A172 (cell line): Measurements from ENCODE around the gene AMT. TPM values are rescaled to one million over a fixed set of nuclear protein-coding genes. Genes with fewer than 3 reads are reported as not detected.

ENCODE experiments used
- DNase-seq: peaks from one replicate; pipeline ENCODE4 v3.0.0-alpha.2; 2015; ENCODE audit warnings: low spot score
- total RNA-seq: library from RNA; depleted of rRNA; stranded (reverse); fragments of >200 nt; shearing (Covaris generic); gene quantifications from 2 replicates; pipeline ENCODE4 v1.2.3, GENCODE V29; 2014; rRNA removed

The AMT gene
- total RNA-seq, result 0.93 and 1.8 TPM in 2 replicates

DNA sequence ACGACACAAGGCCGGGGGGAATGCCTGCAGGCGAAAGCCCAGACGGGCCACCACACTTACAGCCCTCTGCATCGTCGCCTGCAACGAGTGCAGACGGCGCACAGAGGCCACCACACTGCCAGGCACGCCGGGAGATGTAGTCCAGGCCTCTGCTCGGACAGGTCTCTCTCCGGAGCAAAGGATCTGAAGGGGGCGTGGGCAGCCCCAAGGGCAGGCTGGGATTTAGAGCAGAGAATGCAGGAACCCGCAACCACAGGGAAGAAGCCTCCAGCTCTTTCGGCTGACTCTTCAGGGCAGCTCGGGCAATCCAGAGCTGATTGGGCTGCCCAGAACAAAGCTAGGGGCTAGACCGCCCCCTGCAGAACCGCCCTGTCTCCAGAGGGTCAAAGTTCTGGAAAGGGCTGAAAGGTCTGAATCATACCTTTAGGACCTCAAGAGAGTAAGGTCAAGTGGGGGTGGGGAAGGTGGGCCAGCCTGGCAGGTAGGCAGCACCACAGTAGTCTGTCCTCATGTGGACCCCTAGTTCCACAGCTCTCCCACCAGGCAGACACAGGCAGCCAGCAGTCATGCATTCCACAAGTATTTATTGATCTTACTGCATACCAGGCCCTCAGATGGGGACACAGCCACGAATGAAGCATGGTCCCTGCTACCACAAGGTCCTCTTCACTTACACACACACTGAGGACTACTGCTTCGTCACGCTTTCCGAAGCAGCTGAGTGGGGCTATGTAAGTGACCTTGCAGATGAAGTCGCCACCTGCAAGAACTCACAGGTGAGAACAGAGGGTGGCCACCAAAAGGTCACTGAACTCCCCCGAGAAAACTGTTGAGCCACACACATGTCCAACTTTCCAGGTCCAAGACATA is at the start of gene AMT:
Gene AMT (minus strand): TSS at position 95 of the 870 bp plus-strand sequence. CDS start 23 bp downstream, at position 72.
- DNase-seq, result no peak

DNA sequence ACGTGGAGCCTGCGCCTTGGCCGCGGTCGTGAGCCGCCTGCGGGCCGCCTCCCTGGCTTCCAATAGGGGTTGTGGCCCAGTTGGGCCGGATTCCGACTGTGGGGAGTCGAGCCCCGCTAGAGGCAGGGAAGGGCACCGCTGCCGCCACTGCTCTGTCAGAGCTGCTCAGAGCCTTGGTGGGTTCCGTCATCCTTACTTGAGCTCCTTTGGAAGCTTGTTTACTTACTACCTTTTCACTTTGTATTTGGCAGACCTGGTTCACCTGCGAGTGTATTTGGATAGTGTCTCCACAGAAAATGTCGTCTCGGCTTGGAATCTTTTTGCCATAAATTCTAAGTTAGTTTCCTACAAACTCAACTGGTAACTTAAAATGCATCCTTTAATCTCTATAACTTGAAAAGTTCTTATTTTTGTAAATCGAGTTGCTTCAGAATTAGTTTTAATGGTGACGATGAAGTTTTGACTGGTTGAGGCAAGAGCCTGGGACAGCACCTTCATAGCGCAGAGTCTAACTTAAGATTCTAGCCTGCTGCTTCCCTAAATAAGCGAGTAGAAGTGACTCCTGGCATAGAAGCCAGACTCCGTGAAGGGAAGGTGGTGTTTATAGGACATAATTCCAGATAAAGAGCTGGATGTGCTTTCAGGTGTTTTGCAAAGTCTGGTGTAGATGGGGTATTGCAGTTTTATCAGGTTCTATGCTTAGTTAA is 48.6 kb upstream of the AMT start:
- no peak for DNase-seq

GRCh38 chr3:49469936-49470713 is 47.9 kb upstream of the AMT start, which contains the start of gene DAG1:
Gene DAG1, plus strand, starts transcription at chr3:49470267. Its CDS starts 40,268 bp downstream, at chr3:49510535.
- peak; percentile 89 for DNase-seq

DNA sequence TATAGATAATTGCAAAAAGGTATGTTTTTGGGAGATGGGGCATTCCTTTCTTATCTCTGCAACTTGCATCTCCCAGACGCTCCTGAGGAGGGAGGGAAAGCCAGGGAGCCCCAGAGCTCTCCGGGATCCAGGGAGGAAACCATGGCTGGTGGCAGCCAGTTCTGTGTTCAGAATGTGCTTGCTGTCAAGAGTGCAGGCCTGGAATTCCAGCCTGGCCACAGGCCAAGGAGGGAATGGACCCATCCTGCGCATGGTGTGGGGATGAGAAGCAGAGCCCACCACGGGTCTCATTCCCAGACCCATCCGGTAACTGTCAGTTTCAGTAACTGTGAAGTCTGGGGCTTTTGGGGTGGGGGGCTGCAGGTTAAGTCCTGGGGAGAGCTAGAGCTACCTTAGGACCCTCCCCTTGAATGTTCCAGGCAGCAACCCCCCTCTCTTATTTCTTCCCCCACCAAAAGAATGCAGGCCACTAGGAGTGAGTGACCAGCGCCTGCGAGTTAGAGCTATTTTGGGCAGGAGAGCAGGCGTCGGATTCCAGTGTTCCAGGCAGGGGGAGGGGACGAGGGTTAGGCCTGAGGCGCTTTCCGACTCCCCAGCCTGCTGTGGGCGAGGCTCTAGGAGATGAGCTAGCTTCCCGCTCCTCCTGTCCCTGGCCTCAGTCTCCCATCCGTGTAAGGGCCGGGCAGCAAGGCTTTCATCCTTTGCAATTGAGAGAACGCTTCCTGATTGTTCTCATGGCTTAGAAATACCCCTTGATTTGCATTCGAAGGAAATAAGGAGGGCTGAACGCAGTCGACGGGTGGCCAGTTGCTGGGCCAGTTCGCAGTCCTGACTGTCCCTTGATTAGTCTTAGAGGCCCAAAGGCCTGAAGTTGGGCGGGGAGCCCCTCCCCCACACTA is 47.0 kb upstream of the AMT start:
- DNase-seq, result peak; percentile 83

DNA sequence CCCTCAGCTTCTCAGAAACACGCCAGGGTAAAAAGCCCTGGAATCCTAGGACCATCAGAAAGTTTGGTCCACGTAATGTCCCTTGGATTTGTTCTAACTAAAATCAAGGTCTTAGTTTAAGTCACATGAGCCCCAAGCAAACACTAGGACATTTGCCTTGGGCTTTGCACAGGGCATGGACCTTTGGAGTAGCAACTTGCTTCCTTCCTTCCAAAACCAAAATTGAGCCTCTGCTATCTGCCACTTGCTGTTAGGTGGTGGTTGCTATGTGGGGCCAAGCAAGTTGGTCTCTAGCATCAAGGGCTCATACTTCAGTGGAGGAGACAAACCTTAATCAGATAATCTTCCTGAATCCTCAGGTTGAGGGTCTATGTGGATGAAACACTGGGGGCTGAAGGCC is 43.8 kb upstream of the AMT start:
- DNase-seq, result no peak

- DNase-seq, result no peak
These were observed 43.2 kb upstream of the AMT start for GRCh38 chr3:49465270-49466034.

DNA sequence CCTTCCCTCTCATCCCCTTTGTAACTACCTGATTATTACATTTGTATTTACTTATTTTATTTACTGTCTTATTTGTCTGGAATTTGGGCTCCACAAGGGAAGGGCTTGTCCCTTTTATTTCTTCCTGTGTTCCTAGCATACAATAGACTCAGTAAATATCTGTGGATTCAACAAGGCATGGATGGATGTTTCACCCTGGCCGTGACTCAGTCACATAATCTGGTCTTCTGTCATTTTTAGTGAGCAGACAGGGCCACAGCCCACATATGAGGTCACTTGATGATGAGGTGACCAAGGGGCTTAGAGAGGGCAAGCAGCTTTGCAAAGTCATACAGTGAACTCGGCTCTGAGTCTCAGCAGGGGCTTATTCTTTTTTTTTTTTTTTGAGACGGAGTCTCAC is 39.9 kb upstream of the AMT start:
- peak; percentile 64 for DNase-seq

DNA sequence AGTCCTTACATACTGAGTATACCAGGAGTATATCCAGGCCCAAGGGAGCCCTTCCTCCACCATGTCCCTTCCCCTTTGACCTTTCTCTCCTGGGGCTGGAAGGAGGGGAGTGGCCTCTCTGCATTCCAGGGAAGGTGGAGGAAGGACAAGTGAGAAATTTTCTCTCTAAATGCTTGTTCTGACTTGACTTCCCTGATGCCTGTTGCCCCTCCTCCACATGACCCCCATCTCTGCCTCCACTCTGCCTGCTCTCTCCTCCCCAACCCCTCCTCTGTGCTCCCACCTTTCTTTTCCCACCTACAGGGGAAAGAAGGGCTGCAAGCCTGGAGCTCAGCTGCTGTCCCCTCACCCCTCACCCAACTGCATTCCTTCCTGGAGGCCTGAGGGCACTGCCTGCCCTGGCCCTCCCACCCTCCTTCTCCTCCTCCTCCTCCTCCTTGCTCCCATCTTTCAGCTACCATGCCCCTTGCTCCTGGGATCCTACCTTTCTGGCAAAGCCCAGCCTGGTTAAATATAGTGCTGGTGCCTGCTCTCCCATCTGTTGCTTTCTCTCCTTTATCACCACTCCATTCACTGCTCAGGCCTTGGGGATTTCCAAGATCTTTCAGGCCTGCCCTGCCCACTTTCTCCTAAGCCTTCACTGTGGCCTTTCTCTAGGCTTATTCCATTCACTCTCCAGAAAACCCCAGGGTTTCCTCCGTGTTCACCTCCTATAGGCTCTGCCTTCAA is 39.3 kb upstream of the AMT start:
- DNase-seq, result peak; percentile 44

DNA sequence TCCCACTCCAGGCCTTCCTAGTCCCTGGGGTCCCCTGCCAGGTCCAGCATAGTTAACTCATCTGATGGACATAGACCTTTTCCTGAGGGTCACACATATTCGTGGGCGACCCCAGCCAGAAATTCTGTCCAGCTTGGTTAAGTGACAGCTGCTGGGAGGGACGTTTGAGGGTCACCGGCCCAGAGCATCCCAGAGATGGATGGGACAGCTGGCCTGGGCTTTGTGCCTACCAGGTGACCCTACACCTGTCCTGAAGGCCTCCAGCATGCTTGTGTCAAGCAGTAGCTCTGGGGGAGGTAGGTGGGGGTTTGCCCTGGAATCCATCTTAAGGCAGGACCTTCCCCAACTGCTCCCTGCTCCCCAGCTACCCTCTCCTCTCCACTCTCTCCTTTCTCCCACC is 38.7 kb upstream of the AMT start:
- DNase-seq, result no peak

DNA sequence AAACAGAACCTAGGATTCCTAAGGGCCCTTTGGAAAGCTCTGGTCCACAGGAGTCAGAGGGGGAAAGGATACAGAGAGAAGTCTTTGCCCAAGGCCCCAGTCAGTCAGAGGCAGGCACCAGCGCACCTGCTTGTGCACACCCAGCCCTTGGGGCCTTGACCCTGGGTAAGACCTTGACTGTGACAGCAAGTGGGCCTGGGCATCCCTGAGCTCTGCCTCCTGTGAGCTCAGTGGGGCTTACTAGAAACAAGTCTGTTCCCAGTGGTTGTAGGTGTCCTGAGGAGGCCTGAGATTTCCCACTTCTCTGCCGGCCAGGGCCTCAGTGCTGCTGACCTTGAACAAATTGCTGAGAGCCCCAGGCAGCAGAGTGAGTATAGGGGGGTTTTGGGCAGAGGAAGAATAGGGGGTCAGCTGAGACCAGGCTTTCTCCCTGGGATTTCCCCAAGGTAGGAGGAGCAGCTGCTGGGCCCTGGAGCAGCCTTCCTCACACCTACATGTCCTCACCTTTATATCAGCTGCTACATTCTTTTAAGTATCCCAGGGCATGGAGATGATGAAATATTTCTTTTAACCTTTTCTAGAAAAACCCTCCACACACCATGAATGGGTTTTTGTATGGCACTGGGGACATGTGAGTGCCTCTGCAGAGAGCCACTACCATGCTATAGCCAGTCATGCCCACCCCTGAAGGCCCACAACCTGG is 38.1 kb upstream of the AMT start:
- DNase-seq, result no peak

DNA sequence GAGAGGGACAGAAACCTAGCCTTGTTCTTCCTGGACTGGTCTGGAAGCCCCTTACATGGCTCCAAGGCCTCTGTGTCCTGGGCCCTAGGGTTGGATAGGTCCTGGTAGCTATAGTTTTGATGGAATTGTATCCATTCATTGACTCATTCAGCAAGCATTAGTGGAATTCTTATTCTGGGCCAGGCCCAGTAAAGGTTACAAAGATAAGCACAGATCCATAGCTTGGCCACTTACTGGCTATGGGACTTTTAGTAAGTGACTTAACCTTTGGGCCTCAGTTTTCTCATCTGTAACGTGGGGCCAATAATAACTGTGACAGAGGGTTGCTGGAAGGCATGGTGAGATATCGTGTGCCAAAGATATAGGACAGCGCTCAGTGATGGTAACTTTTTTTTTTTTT is 34.2 kb upstream of the AMT start:
- peak; percentile 37 for DNase-seq

DNA sequence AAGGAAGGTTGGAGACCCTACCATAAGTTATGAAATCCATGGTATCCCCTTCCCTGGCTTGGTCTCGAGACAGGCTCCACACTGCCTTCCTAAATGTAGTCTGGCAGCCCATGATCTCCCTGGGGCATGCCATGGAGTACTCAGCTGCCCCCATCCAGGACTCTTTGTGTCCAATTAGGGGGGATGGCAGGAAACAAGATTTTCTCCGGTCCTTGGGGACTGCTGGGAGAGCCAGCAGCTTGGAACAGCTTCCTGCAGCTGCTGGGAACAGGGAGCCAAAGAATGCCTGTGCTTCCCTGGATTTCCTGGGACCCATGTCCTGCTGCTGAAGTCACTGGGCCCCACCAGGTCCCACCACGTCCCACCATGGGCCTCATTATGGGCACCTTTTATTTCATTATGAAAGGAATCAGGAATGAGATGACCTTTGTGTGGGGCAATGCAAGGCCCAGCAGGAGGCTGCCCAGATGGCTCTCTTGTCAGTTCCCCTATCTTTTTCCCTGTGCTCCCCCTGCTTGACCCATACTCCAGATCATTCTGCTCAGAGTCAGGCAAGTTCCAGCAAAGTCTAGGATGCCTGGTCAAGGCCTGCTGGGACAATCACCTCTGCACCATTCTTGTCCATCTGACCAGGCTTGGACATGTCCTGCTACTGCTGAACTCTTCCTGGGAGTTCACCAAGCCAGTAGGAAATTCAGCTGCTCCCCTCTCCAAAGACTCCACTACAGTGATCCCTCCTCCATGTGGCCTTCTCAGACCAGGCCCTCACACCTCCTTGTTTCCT is 32.8 kb upstream of the AMT start:
- no peak for DNase-seq

DNA sequence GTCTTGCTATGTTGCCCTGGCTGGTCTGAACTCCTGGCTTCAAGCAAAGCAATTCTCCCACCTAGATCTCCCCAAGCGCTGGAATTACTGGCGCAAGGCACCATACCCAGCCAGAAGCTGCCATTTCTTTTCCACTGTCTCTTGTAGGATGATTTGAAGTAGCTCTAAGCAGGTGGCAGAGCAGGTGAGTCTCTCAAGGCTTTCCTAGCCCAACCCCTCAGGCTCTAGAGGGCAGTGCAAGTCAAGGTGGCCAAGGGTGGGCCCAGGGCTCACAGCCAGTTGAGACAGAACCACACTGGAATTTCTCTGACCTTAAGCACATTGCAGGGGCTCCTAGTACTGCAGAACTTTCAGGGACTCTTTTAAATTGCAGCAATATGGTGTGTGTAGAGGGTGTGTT is 32.2 kb upstream of the AMT start:
- no peak for DNase-seq

DNA sequence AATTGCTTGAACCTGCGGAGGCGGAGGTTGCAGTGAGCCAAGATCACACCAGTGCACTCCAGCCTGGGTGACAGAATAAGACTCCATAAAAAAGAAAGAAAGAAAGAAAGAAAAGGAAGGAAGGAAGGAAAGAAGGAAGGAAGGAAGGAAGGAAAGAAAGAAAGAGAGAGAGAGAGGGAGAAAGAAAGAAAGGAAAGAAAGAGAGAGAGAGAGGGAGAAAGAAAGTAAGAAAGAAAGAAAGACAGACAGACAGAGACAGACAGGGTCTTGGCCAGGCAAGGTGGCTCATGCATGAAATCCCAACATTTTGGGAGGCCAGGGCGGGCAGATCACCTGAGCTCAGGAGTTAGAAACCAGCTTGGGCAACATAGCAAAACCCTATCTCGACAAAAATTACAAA is 31.3 kb upstream of the AMT start:
- DNase-seq, result no peak

DNA sequence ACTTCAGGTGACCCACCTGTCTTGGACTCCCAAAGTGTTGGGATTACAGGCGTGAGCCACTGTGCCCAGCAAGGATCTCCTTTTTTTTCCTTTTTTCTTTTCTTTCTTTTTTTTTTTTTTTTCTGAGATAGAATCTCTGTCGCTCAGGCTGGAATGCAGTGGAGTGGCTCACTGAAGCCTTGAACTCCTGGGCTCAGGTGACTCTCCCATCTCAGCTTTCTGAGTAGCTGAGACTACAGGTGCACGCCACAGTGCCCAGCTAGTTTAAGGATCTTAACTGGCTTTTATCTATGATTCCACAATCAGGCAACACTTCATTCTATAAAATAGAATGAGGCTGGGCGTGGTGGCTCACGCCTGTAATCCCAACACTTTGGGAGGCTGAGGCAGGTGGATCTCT is 23.1 kb upstream of the AMT start:
- DNase-seq, result no peak

- DNase-seq, result no peak
These were observed 12.5 kb upstream of the AMT start for GRCh38 chr3:49434731-49435130.

GRCh38 chr3:49428752-49429080 is 6.4 kb upstream of the AMT start:
- no peak for DNase-seq

GRCh38 chr3:49427586-49427985 is 5.3 kb upstream of the AMT start:
- DNase-seq, result no peak
